PFSK-1 (cell line): ENCODE data around the gene TSPAN6.

Experiments
- POLR2AphosphoS5 ChIP-seq: IDR thresholded peaks from 2 replicates; pipeline ENCODE4 v1.6.1; 2012; ENCODE audit warnings: low read depth, mild to moderate bottlenecking, control low read depth, low read length, moderate library complexity
- REST ChIP-seq, 2 experiments: IDR thresholded peaks; 2 replicates each; pipeline versions ENCODE4 v1.6.1 to v1.8.0; 2011 to 2012; ENCODE audit warnings: low read depth in 2 of 2, low read length in 2 of 2, control low read depth in 1 of 2, inconsistent platforms in 1 of 2, mild to moderate bottlenecking in 1 of 2, moderate library complexity in 1 of 2; ENCODE audit not compliant: insufficient read depth in 1 of 2
- SIN3A ChIP-seq: IDR thresholded peaks from 2 replicates; pipeline ENCODE4 v1.6.1; 2012; ENCODE audit warnings: mild to moderate bottlenecking, low read length, moderate library complexity, borderline replicate concordance; ENCODE audit not compliant: insufficient read depth
- TAF1 ChIP-seq: IDR thresholded peaks from 2 replicates; pipeline ENCODE4 v1.6.1; 2012; ENCODE audit warnings: low read length, control low read depth, borderline replicate concordance; ENCODE audit not compliant: insufficient read depth

GRCh38 chrX:100648458-100649417 is 12.1 kb upstream of the TSPAN6 start:
- TF ChIP-seq SIN3A (no peak), POLR2AphosphoS5 (no peak), TAF1 (no peak), REST (IDR thresholded peaks at IDR 0.05; ENCODE audit: insufficient read depth in 1 of 2, low read depth in 2 of 2, low read length in 2 of 2) (no peak)
